Endothelial cell (in vitro differentiated cells): ENCODE measurements around the gene TEAD1. TPM values are rescaled to one million over a fixed set of nuclear protein-coding genes. Genes with fewer than 3 reads are reported as not detected.

Experiments used
- DNase-seq: peaks from one replicate; pipeline ENCODE4 v3.0.0; 2021; ENCODE audit warnings: low spot score
- H3K27ac Mint-ChIP-seq: one replicate; pipeline ENCODE4 v1.8.0; 2021; ENCODE audit warnings: mixed read lengths, inconsistent platforms; ENCODE audit not compliant: unreplicated experiment
- H3K27me3 Mint-ChIP-seq: one replicate; pipeline ENCODE4 v1.8.0; 2021; ENCODE audit warnings: mild to moderate bottlenecking, moderate library complexity, mixed read lengths, inconsistent platforms; ENCODE audit not compliant: unreplicated experiment
- H3K36me3 Mint-ChIP-seq: one replicate; pipeline ENCODE4 v1.8.0; 2021; ENCODE audit warnings: mild to moderate bottlenecking, low read depth, mixed read lengths, inconsistent platforms; ENCODE audit not compliant: unreplicated experiment
- H3K4me1 Mint-ChIP-seq: one replicate; pipeline ENCODE4 v1.8.0; 2021; ENCODE audit warnings: mild to moderate bottlenecking, mixed read lengths, inconsistent platforms; ENCODE audit not compliant: unreplicated experiment
- H3K4me3 Mint-ChIP-seq: one replicate; pipeline ENCODE4 v1.8.0; 2021; ENCODE audit warnings: mild to moderate bottlenecking, mixed read lengths, inconsistent platforms; ENCODE audit not compliant: unreplicated experiment
- H3K9me3 Mint-ChIP-seq: one replicate; pipeline ENCODE4 v1.8.0; 2021; ENCODE audit warnings: mixed read lengths, inconsistent platforms; ENCODE audit not compliant: unreplicated experiment
- total RNA-seq: library from RNA; stranded (reverse); fragmentation: NEBNext Ultra II Directional; extraction: Animal tissue kit (Norgen Biotek cat#: 25700); gene quantifications from one replicate; pipeline ENCODE4 v1.2.1, GENCODE V29; 2021; ENCODE audit not compliant: unreplicated experiment
- TF ChIP-seq, protein P1 (sequence below): fragments of 200-600 bp; sonication (generic); IDR thresholded peaks from one replicate; pipeline ENCODE4 v1.5.0; 2021; ENCODE audit warnings: antibody characterized with exemption; ENCODE audit not compliant: unreplicated experiment

Gene TEAD1
- total RNA-seq, 1 donor from 2014 or later: 54.4 TPM

DNA sequence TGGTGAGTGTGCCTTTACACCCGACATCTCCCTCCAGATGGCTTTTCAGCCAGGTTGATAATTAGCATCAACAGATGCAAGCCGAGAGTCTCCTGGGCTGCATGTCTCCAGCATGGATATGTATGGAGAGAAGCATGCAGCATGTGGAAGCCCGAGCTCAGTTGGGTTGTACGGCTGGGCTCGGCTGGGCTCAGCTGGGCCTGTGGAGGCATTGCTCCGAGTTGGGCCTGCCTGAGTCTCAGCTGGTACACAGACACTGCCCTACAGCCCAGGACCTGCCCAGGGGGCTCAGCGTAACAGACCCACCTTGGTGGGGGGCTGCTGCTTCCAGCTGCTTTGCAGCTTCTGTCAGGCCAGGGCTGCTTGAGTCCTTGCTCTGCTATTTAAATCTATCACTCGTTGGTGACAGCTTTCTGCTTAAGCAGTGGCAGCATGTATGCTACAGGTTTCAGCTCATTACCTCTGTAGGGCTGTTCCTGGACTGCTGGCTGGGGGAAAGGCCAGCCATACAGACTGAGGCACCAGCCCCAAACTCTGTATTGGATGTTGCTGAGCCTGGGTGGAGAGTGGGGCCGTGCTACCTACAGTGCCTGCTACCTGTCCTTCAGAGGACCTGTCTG, 115.5 kb downstream of the TEAD1 start:
- no peak for DNase-seq
- no peak overlapping the region for H3K27ac Mint-ChIP-seq
- H3K36me3 Mint-ChIP-seq: peaks cover 3% of the 10 kb centered on the region
- H3K9me3 Mint-ChIP-seq: no peaks in the 10 kb centered on the region
- no peak overlapping the region for H3K4me3 Mint-ChIP-seq
- TF ChIP-seq, protein P1, sequence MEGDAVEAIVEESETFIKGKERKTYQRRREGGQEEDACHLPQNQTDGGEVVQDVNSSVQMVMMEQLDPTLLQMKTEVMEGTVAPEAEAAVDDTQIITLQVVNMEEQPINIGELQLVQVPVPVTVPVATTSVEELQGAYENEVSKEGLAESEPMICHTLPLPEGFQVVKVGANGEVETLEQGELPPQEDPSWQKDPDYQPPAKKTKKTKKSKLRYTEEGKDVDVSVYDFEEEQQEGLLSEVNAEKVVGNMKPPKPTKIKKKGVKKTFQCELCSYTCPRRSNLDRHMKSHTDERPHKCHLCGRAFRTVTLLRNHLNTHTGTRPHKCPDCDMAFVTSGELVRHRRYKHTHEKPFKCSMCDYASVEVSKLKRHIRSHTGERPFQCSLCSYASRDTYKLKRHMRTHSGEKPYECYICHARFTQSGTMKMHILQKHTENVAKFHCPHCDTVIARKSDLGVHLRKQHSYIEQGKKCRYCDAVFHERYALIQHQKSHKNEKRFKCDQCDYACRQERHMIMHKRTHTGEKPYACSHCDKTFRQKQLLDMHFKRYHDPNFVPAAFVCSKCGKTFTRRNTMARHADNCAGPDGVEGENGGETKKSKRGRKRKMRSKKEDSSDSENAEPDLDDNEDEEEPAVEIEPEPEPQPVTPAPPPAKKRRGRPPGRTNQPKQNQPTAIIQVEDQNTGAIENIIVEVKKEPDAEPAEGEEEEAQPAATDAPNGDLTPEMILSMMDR: no peak
- peaks cover 25% of the 10 kb centered on the region for H3K4me1 Mint-ChIP-seq
- H3K27me3 Mint-ChIP-seq: no peaks in the 10 kb centered on the region

DNA sequence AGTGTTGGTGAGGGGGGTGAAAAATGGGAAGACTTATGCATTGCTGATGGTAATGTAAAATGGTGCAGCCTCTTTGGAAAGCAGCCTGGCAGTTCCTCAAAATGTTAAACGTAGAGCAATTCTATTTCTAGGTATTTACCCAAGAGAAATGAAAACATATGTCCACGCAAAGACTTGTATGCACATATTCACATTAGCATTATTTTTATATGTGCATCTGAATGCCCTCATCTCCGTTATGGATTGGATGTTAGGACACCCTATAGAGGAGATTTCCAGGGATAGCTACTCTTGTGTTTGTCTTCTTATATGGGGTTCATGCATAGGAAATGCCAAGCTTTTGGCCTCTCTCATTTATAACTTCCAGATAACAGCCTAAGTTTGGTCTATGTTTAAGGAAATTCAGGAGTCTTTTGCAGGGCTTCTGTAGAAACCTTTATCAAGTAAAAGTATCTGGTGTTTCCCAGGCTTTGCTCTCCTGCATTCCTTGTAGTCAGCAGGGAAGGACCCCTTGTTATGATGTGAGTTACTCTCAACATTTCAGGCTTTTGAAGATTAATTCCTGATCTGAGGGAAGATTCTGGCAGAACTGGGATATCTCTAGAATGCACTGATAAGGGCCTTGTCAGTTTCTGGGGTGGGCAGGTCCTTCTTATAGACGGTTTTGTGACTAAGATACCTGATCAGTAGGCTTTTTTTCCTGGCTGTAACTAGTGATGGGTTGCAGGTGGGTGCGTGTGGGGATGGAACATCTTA, 116.8 kb downstream of the TEAD1 start:
- Mint-ChIP-seq H3K27ac (no peak overlapping the region), H3K9me3 (no peaks in the 10 kb centered on the region), H3K27me3 (peaks cover under 1% of the 10 kb centered on the region), H3K4me1 (peaks cover 18% of the 10 kb centered on the region), H3K4me3 (no peak overlapping the region), H3K36me3 (peaks cover 9% of the 10 kb centered on the region)
- TF ChIP-seq, protein P1: no peak
- no peak for DNase-seq

DNA sequence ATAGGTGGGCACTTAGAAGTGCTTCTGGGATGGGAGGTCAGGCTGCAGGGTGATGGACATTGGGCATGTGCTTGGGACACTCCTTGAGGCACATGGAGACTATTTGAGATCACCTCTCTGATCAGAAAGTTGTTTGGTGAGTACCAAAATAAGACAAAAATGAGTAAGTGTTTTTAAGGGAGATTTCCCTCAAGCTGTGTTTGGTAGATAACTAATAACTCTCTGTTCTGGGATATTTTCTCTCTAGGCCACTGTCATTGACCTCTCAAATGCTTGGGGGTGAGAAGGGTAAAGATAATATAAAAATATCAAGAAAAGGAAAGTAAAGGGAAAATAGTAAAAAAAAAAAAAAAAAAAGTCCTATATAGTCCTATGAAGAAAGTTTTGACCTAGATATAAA, 117.8 kb downstream of the TEAD1 start:
- Mint-ChIP-seq H3K4me3 (no peak overlapping the region), H3K4me1 (peaks cover 10% of the 10 kb centered on the region), H3K27me3 (peaks cover 3% of the 10 kb centered on the region), H3K36me3 (peaks cover 7% of the 10 kb centered on the region), H3K9me3 (no peaks in the 10 kb centered on the region), H3K27ac (no peak overlapping the region)
- TF ChIP-seq, protein P1: no peak
- DNase-seq: no peak

DNA sequence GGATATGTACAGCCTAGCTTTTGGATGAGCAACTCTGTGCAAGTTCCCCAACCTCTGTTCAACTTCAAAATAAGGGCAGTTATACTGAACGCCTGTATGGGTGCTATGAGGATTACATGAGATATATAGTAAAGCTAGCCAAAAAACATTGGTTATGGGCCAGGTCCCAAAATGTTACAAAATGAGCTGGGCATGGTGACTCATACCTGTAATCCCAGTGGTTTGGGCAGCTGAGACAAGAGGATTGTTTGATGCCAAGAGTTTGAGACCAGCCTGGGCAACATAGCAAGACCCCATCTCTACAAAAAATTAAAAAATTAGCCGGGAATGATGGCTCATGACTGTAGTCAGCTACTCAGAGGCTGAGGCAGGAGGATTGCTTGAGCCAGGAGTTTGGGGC, 118.4 kb downstream of the TEAD1 start:
- DNase-seq: no peak
- Mint-ChIP-seq H3K9me3 (no peaks in the 10 kb centered on the region), H3K27me3 (peaks cover 3% of the 10 kb centered on the region), H3K4me1 (peaks cover 7% of the 10 kb centered on the region), H3K4me3 (no peak overlapping the region), H3K36me3 (peaks cover 12% of the 10 kb centered on the region), H3K27ac (no peak overlapping the region)
- TF ChIP-seq, protein P1: no peak

DNA sequence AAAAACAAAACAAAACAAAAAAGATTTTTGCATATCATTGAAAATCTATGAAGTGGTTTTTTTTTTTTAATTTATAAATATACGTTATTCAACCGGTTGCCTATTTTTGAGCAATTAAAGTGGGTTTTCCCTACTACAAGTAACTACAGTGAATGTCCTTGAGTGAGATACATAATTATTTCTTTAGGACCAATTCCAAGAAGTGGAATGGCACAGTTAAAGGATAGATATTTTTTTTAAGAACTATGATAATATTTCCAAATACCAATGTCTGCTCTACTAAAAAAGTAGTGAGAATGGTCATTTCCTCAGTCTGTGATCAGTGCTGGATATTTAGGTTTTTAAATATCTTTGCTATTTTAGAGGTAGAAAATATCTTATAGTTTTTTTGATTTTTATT, 118.8 kb downstream of the TEAD1 start:
- peaks cover 11% of the 10 kb centered on the region for H3K4me1 Mint-ChIP-seq
- TF ChIP-seq, protein P1: no peak
- peaks cover 3% of the 10 kb centered on the region for H3K27me3 Mint-ChIP-seq
- no peak overlapping the region for H3K4me3 Mint-ChIP-seq
- peaks cover 14% of the 10 kb centered on the region for H3K36me3 Mint-ChIP-seq
- DNase-seq: no peak
- no peaks in the 10 kb centered on the region for H3K9me3 Mint-ChIP-seq
- H3K27ac Mint-ChIP-seq: no peak overlapping the region
